AG04449 (cell line): Measurements from ENCODE around the gene SNAI1.

ENCODE experiments used
- CTCF ChIA-PET: fragments of 350-600 bp; formaldehyde crosslinking; extraction: SDS; loops from one replicate; lab custom pipeline; 2021; ENCODE audit warnings: antibody characterized with exemption; lab: Yijun Ruan, JAX
- POLR2A ChIA-PET: fragments of 400-600, 350-600 bp; formaldehyde crosslinking; extraction: SDS; loops from one replicate; lab custom pipeline; 2020; ENCODE audit warnings: antibody characterized with exemption, inconsistent platforms; lab: Yijun Ruan, JAX
- DNase-seq: peaks from one replicate; pipeline ENCODE4 v3.0.0-alpha.2; 2010; ENCODE audit warnings: low read depth, low spot score
- H3K4me3 ChIP-seq: 2 replicates; pipeline ENCODE4 v1.5.1; 2011; ENCODE audit warnings: low read depth, mild to moderate bottlenecking, control low read depth, low read length
- TF ChIP-seq, protein P1 (sequence below): IDR thresholded peaks from one replicate; pipeline ENCODE4 v1.5.1; 2011; ENCODE audit warnings: mild to moderate bottlenecking, moderate library complexity, low read length, control low read depth, inconsistent platforms; ENCODE audit not compliant: insufficient read depth; ENCODE audit errors: missing control alignments

Gene SNAI1

DNA sequence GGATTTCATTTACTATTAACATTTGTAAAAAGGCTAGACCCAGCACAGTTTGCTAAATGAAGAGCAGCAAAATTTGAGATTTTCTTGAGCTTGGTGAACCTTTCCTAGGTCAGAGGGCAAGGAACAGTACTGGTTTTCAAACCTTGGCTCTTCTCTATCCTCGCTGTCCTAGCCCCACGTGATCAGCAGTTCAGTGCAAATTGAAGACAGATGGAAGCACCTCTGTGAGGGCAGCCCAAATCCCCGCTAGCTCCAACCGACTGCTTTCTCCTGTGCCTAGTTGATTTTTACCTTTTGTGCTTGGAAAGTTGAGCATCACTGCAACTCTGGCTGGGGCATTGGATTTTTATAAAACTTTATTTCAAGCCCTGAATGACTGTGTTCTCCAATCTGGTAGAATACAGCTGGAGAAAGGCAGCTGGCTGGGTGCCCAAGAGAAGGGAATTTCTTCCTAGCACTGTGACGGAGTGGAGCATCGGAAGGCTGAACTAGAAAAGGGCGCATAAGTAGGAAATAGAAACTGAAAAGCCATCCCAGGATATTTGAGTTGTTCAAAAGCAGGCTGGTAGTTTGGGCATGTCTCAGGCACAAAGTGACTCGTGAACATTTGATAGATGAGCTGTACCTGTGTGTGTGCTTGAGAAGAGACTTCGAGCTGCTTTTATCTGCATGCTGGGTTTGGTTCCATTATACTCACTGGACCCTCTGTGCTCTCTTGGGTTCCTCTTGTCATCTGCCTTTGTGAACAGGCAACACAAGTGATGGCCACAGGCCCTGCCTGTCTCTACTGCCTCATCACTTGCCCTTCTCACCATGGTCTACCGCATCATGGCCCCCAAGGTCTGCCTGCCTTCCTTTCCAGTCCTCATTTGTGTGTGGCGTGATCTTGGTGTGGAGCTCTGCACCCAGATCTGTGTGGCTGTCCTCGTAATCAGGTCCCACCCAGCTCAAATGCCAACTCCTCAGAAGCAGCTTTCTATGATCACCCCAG, 44.3 kb upstream of the SNAI1 start:
- H3K4me3 ChIP-seq = peak overlapping the region; percentile 94
- ChIA-PET POLR2A (no interaction called here), CTCF (interaction anchor here (0.7 to 1.8 kb wide), 14 partner anchors 9 to 328 kb away, joined by 3 to 9 read pairs (median 4); no protein-coding TSS in a partner anchor)
- DNase-seq = no peak
- TF ChIP-seq, protein P1, sequence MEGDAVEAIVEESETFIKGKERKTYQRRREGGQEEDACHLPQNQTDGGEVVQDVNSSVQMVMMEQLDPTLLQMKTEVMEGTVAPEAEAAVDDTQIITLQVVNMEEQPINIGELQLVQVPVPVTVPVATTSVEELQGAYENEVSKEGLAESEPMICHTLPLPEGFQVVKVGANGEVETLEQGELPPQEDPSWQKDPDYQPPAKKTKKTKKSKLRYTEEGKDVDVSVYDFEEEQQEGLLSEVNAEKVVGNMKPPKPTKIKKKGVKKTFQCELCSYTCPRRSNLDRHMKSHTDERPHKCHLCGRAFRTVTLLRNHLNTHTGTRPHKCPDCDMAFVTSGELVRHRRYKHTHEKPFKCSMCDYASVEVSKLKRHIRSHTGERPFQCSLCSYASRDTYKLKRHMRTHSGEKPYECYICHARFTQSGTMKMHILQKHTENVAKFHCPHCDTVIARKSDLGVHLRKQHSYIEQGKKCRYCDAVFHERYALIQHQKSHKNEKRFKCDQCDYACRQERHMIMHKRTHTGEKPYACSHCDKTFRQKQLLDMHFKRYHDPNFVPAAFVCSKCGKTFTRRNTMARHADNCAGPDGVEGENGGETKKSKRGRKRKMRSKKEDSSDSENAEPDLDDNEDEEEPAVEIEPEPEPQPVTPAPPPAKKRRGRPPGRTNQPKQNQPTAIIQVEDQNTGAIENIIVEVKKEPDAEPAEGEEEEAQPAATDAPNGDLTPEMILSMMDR = no peak

GRCh38 chr20:49941456-49941855, 41.3 kb upstream of the SNAI1 start:
- no peak overlapping the region for H3K4me3 ChIP-seq
- ChIA-PET POLR2A (no interaction called here), CTCF (interaction anchor here (0.8 to 3.0 kb wide), 4 partner anchors 23 to 129 kb away, joined by 3 to 11 read pairs (median 4); no protein-coding TSS in a partner anchor)
- TF ChIP-seq, protein P1 = no peak
- DNase-seq = no peak

DNA sequence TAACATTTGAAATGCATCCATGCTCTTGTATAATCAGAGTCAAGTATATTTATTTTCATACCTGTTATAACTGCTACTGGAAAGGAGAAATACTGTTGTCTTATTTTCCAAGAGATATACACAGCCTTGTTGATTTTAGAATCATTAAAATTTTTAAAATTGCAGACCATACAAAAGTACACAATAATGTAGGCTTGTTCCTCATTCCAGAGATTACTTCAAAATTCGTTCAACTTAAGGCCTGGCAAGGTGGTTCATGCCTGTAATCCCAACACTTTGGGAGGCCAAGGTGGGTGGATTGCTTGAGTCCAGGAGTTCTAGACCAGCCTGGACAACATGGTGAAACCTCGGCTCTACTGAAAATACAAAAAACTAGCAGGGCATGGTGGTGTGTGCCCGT, 40.5 kb upstream of the SNAI1 start:
- POLR2A ChIA-PET = no interaction called here
- no peak for DNase-seq
- CTCF ChIA-PET = interaction anchor here (3.0 kb wide), 1 partner anchor 37 kb away, joined by 11 read pairs; no protein-coding TSS in a partner anchor
- TF ChIP-seq, protein P1 = no peak
- H3K4me3 ChIP-seq = no peak overlapping the region

- H3K4me3 ChIP-seq = no peak overlapping the region
- TF ChIP-seq, protein P1 = no peak
- POLR2A ChIA-PET = no interaction called here
- CTCF ChIA-PET = interaction anchor here (1.1 kb wide), 1 partner anchor 36 kb away, joined by 6 read pairs; no protein-coding TSS in a partner anchor
- no peak for DNase-seq
Observed at GRCh38 chr20:49942942-49943341, 39.8 kb upstream of the SNAI1 start.

GRCh38 chr20:49945306-49945700, 37.5 kb upstream of the SNAI1 start:
- TF ChIP-seq, protein P1 = no peak

DNA sequence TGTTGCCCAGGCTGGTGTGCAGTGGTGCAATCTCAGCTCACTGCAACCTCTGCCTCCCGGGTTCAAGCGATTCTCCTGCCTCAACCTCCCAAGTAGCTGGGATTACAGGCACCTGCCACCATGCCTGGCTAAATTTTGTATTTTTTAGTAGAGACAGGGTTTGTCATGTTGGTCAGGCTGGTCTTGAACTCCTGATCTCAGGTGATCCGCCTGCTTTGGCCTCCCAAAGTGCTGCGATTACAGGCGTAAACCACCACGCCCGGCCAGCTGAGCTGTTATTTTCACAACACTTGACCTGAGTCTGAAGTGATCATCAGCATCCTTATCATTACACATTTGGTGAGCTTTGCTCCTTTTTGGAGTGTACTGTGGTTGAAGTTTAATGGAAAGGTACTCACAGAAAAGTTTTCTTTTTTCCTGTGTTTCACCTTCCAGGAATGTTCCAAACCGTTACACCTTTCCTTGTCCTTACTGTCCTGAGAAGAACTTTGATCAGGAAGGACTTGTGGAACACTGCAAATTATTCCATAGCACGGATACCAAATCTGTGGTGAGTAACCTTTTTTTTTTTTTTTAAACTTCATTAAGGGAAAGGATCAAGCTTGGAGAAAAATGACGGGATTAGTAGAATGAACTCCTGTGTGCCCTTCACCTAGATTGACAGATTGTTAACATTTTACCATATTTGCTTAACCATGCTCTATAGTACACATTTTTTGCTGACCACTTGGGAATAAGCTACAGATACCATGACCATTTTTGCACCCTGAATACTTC, 36.9 kb upstream of the SNAI1 start:
- CTCF ChIA-PET = interaction anchor here (0.9 to 1.3 kb wide), 7 partner anchors 18 to 140 kb away, joined by 3 to 5 read pairs (median 3); no protein-coding TSS in a partner anchor
- DNase-seq = no peak
- POLR2A ChIA-PET = no interaction called here
- no peak overlapping the region for H3K4me3 ChIP-seq
- TF ChIP-seq, protein P1 = no peak

More at GRCh38 chr20:49945306-49945700, 37.5 kb upstream of the SNAI1 start:
- DNase-seq = no peak
- ChIA-PET CTCF (interaction anchor here (0.9 to 1.3 kb wide), 4 partner anchors 31 to 141 kb away, joined by 3 read pairs; no protein-coding TSS in a partner anchor), POLR2A (no interaction called here)
- no peak overlapping the region for H3K4me3 ChIP-seq
